ES-I3 (cell line): ENCODE results near the gene CENPB.

Source experiments
- H3K36me3 ChIP-seq: 2 replicates; pipeline ENCODE4 v1.6.1; 2013; ENCODE audit warnings: mild to moderate bottlenecking, low read length, control low read depth, moderate library complexity; ENCODE audit not compliant: insufficient read depth
- H3K4me1 ChIP-seq: 2 replicates; pipeline ENCODE4 v1.6.1; 2013; ENCODE audit warnings: mild to moderate bottlenecking, control low read depth, low read length; ENCODE audit not compliant: insufficient read depth
- H3K9ac ChIP-seq: 2 replicates; pipeline ENCODE4 v1.6.1; 2013; ENCODE audit warnings: low read depth, mild to moderate bottlenecking, low read length, moderate library complexity
- H3K9me3 ChIP-seq: 2 replicates; pipeline ENCODE4 v1.6.1; 2013; ENCODE audit warnings: mild to moderate bottlenecking, low read length, moderate library complexity; ENCODE audit not compliant: control insufficient read depth, insufficient read depth

The CENPB gene

DNA sequence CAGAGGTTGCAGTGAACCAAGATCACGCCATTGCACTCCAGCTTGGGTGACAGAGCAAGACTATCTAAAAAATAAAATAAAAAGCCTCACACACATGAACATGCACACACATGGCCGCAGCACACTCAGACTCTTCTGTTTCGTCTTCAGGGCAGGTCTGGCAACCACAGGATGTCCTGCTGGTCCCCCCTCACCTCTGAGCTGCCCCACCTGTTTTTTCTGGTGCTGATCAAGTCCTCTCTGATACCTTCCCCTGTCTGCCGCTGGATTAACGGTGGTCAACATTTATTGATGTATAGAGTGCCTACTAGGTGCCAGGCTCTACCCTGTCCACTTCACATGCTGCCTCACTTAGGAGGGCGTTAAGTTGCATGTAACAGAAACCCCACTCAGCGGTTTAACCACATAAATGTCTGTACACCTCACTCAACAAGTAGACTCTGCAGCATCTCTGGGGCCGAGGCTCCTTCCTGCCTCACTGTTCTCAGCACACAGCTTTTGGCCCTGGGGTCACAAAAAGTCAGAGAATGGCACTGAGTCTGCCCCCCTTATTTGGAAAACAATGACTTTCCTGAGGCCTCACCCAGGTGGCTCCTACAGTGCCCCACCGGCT lies 29.3 kb upstream of the CENPB start:
- no peaks in the 10 kb centered on the region for H3K9me3 ChIP-seq
- no peaks in the 10 kb centered on the region for H3K36me3 ChIP-seq
- no peak overlapping the region for H3K9ac ChIP-seq
- peaks cover 20% of the 10 kb centered on the region for H3K4me1 ChIP-seq

DNA sequence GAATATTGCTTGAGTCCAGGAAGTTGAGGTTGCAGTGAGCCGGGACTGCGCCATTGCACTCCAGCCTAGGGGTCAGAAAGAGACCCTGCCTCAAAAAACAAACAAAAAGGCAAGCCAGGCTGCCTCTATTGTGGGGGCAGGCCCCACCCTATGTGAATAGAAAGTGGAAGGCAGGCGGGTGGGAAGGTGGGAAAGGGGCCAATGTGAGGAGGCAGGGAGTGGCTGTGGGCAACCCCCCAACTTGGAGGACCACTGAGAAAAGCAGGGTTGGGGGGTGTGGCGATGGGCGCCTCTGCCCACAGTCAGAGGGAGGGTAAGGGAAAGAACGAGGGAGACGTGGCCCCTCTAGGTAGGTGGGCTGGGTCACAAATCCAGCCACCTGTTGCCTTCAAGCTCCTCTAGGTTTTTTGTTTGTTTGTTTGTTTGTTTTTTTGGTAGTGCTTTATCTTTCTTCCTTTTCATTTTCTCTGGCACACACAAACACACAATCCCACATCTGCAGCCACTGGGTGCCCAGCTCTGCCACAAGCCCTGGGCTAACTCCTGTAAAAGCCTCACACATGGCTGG lies 28.5 kb upstream of the CENPB start:
- no peaks in the 10 kb centered on the region for H3K9me3 ChIP-seq
- H3K36me3 ChIP-seq, result no peaks in the 10 kb centered on the region
- peaks cover 20% of the 10 kb centered on the region for H3K4me1 ChIP-seq
- no peak overlapping the region for H3K9ac ChIP-seq

DNA sequence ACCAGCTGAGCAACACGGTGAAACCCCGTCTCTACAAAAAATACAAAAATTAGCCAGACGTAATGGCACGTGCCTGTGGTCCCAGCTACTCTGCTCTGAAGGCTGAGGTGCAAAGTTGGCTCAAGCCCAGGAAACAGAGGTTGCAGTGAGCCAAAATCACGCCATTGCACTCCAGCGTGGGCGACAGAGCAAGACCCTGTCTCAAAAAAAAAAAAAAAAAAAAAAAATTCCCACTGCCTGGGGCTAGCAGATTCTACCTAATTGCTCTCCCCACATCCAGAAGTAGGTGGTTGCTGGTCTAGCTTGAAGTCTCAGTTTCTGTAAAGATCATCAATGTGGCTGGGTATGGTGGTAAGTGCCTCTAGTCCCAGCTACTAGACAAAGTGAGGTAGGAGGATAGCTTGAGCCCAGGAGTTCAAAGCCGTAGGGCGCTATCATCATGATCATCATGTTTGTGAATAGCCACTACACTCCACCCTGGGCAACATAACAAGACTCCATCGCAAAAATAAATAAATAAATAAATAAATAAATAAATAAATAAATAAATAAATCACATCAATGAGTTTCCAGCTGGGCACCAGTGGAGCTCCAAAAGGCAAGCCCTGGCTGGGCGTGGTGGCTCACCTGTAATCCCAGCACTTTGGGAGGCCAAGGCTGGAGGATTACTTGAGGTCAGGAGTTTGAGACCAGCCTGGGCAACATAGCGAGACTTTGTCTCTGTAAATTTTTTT lies 27.5 kb upstream of the CENPB start:
- H3K4me1 ChIP-seq, result peaks cover 15% of the 10 kb centered on the region
- H3K36me3 ChIP-seq, result no peaks in the 10 kb centered on the region
- no peak overlapping the region for H3K9ac ChIP-seq
- H3K9me3 ChIP-seq, result no peaks in the 10 kb centered on the region

DNA sequence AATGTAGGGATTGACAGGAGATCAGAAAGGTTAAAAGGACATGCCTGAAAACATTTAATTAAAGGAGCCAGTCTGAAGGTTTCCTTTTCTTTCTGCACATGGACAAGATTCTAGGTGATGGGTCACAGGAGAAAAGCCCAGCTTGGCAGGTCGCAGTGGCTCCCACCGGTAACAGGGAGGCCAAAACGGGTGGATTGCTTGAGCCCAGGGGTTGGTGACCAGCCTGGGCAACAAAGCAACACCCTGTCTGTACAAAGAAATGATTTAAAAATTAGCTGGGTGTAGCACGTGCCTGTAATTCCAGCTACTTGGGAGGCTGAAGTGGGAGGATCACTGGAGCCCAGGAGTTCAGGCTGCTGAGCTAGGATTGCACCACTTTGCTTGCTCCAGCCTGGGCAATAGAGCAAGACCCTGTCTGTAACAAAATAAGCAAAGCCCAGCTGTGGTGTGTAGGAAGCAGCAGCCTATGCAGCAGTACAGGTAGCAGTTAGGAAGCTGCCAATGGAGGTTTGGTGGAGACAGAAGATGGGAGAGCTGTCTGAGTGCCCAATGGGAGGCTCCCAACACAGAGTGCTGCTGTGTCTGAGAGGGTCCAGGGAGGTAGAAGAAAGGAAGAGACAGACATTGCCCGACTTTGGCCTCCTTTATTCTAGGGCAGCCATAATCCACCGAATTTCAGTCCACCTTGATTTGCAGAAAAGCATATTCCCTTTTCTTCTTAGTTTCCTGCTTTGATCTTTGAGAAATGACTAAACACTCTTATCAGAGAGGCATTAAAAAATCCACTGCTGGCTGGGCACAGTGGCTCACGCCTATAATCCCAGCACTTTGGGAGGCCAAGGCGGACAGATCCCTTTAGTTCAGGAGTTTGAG lies 26.7 kb upstream of the CENPB start:
- Histone ChIP-seq H3K9me3 (no peaks in the 10 kb centered on the region), H3K36me3 (no peaks in the 10 kb centered on the region), H3K9ac (no peak overlapping the region), H3K4me1 (peaks cover 18% of the 10 kb centered on the region)

DNA sequence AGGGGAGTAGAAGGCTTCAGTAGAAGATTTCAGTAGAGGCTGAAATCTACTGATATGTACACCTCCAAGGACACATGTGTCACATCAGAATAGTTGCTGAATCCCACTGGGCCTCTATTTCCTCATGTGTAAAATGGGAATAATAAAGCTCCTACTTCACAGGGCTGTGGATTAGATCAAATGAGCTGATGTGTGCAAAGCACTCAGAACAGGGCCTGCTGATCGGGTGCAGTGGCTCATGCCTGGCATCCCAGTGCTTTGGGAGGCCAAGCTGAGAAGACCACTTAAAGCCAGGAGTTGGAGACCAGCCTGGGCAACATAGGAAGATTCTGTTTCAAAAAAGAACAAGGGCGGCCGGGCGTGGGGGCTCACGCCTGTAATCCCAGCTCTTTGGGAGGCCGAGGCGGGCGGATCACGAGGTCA lies 25.7 kb upstream of the CENPB start:
- H3K9ac ChIP-seq, result no peak overlapping the region
- no peaks in the 10 kb centered on the region for H3K9me3 ChIP-seq
- peaks cover 27% of the 10 kb centered on the region for H3K4me1 ChIP-seq
- H3K36me3 ChIP-seq, result no peaks in the 10 kb centered on the region

DNA sequence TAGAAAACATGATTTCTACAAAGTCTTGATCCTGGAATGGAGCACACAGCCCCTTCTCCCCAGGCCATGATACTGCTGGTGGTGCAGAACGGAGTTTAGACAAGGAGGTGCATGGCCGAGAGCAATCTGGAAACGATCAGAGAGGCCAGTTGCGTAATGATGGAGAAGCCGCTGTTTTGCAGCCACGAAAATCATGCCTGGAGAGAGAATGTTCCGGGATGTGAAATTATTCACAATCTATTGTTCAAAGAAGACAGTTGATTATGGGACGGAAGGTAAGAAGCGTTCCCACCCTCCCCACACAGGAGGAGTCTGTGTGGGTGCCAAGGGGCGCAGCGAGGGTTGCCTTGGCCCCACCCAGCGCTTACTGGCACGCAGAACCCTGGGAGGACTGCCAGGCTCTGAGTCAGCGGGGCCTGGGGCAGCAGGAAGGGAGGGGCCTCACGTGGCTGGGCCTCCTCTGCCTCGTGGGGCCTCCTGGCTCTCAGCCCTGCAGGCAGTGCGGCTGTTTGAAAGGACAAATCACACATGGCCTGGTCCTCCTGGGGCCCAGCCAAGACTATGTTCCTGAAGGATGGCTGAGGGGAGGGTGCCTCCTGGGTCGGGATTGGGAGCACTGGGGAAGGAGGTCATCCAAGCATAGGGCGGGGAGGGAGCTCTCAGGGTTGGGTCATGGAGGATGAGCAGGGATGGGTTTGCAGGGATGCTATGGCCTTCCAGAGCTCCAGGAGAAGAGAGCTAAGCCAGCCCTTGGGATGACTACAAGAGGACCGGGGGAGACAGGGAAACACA lies 25.1 kb upstream of the CENPB start:
- Histone ChIP-seq H3K36me3 (no peaks in the 10 kb centered on the region), H3K9me3 (no peaks in the 10 kb centered on the region), H3K4me1 (peaks cover 31% of the 10 kb centered on the region), H3K9ac (no peak overlapping the region)

DNA sequence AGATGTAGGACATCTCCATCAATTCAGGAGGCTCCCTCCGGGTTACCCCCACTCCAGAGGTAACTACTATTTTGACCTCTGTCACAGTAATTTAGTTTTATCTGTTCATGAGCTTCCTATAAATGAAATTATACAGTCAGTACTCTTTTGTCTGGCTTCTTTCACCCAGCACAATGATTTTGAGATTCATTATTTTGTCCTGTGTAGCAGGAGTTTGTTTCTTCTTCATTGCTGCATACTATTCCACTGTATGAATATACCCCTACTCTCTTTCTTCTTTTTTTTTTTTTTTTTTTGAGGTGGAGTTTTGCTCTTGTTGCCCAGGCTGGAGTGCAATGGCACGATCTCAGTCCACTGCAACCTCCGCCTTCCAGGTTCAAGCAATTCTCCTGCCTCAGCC lies 22.0 kb upstream of the CENPB start:
- Histone ChIP-seq H3K9me3 (no peaks in the 10 kb centered on the region), H3K36me3 (no peaks in the 10 kb centered on the region), H3K9ac (no peak overlapping the region), H3K4me1 (peaks cover 26% of the 10 kb centered on the region; the same call in 1 of the 2 replicates)

DNA sequence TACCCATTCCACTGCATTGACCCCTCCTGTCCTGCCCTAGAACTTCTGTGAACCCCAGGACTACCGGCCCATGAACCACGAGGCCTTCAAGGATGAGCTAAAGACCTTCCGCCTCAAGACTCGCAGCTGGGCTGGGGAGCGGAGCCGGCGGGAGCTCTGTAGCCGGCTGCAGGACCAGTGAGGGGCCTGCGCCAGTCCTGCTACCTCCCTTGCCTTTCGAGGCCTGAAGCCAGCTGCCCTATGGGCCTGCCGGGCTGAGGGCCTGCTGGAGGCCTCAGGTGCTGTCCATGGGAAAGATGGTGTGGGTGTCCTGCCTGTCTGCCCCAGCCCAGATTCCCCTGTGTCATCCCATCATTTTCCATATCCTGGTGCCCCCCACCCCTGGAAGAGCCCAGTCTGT lies 18.2 kb upstream of the CENPB start:
- no peak overlapping the region for H3K9ac ChIP-seq
- peaks cover 31% of the 10 kb centered on the region for H3K4me1 ChIP-seq
- H3K36me3 ChIP-seq, result no peaks in the 10 kb centered on the region
- H3K9me3 ChIP-seq, result no peaks in the 10 kb centered on the region

DNA sequence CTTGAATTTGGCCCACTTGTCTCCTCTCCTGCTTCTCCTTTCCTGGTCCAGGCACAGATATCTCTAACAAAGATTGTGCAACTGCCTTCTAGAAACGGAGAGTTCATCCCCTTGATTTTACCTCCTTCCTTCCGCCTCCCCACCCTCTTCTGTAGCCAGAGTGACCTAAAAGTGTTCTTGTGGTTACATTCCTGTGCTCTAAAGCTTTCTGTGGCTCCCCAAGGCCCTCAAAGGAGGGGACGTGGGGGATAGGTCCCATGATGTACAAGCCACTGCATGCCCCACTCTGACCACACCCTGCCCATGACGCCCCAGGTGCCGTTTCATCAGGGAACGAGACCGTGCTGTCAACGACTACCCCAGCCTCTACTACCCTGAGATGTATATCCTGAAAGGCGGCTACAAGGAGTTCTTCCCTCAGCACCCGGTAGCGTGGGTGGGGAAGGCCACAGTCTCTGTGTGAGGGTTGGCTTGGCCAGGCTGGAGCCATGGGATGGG lies 17.8 kb upstream of the CENPB start:
- Histone ChIP-seq H3K4me1 (peaks cover 34% of the 10 kb centered on the region), H3K9ac (no peak overlapping the region), H3K36me3 (no peaks in the 10 kb centered on the region), H3K9me3 (no peaks in the 10 kb centered on the region)

DNA sequence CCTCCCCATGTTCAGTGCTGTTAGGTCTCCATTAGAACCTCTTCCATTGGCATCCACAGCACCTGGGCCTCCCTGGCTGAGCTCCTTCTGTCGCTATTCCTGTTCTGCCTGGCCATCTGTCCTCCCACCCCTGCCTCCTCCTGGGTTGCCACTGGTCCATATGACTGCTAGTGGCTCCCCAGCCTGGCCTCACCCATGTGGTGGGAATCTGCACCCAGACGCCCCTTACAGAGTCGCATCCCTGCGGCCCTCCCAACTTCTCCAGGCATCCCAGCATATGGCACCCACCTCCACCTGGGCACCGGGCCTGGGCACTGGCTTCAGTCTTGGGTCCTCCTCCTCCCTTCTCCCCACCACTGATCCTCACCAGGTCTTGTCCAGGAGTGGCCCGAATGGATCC lies 17.3 kb upstream of the CENPB start:
- peaks cover 38% of the 10 kb centered on the region for H3K4me1 ChIP-seq
- H3K36me3 ChIP-seq, result no peaks in the 10 kb centered on the region
- H3K9me3 ChIP-seq, result no peaks in the 10 kb centered on the region
- H3K9ac ChIP-seq, result no peak overlapping the region

DNA sequence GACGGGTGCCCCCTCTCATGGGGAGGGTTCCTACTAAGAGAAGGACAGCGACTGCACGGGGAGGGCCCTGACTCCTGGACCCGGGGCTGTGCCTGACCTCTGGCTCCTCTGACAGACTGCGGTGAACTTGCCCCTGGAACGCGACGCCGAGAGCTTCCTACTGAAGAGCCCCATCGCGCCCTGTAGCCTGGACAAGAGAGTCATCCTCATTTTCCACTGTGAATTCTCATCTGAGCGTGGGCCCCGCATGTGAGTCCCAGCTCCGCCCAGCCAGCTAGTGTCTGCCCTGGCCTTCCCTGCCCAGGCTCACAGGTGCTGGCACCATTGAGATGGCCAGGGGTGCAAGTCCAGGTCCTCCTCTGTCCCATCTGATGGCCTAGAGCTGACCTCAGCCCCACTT lies 16.7 kb upstream of the CENPB start:
- Histone ChIP-seq H3K36me3 (no peaks in the 10 kb centered on the region), H3K9ac (no peak overlapping the region), H3K4me1 (peaks cover 40% of the 10 kb centered on the region), H3K9me3 (no peaks in the 10 kb centered on the region)

DNA sequence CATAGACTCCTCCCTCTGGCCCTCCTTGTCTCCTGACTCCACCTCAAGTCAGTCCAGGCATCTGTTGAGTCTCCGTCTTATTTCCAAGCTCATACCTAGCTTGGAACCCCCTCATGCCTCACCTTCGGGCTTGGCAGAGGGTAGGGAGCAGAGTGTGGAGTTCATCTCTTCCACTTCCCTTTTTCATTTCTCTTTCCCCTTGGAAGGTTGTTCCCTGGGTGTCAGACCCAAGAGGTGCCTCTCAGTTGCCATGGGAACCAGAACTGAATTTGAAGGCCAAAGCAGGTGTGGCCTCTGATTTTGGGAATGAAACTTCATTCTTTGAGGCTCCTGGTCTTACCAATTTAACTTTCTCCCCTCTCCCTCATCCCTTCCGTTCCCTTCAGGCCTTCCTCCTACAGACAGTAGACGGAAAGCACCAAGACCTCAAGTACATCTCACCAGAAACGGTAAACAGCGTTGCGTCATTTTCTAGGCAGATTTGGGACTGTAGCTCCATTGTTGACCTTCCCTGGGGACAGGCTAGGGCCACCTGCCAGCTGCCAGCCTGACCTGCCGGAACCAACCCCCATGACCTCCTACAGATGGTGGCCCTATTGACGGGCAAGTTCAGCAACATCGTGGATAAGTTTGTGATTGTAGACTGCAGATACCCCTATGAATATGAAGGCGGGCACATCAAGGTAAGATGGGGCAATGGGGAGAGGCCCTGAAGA lies 16.1 kb upstream of the CENPB start:
- H3K9me3 ChIP-seq, result no peaks in the 10 kb centered on the region
- H3K36me3 ChIP-seq, result no peaks in the 10 kb centered on the region

DNA sequence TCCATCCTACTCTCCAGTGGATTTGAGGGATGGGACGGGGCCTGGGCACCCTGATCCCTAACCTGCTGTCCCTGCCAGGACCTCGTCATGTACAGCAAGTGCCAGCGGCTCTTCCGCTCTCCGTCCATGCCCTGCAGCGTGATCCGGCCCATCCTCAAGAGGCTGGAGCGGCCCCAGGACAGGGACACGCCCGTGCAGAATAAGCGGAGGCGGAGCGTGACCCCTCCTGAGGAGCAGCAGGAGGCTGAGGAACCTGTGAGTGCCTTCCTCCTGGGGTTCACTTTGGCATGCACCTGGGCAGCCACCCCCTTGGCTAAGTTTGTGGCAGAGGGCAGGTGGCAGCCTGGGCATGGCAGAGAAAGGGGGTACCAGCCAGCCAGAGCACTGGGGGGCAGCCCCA lies 15.3 kb upstream of the CENPB start:
- peaks cover 37% of the 10 kb centered on the region for H3K4me1 ChIP-seq
- no peak overlapping the region for H3K9ac ChIP-seq
- H3K9me3 ChIP-seq, result no peaks in the 10 kb centered on the region
- no peaks in the 10 kb centered on the region for H3K36me3 ChIP-seq

More for the DNA sequence above, 16.1 kb upstream of the CENPB start:
- H3K4me1 ChIP-seq, result peaks cover 40% of the 10 kb centered on the region
- H3K9ac ChIP-seq, result no peak overlapping the region
